HS-27A (cell line): Measurements from ENCODE around the gene CABYR.
"Not testable (repeated sequence)": the region's sequence is repeated elsewhere in the genome, so short reads cannot be mapped to it uniquely, and the experiment has no call there.

Source experiments
- DNase-seq: peaks from one replicate; pipeline ENCODE4 v3.0.0-alpha.2; 2012; ENCODE audit warnings: low read depth, missing footprints

The CABYR gene

GRCh38 chr18:24128700-24129099, 10.2 kb upstream of the CABYR start:
- DNase-seq = no peak

- no peak for DNase-seq
These were observed 8.4 kb upstream of the CABYR start for GRCh38 chr18:24130494-24130893.

GRCh38 chr18:24136967-24137373, 1.9 kb upstream of the CABYR start:
- DNase-seq = no peak

GRCh38 chr18:24138409-24138788, 463 bp upstream of the CABYR start:
- DNase-seq = no peak

- no peak for DNase-seq
These were observed 1.8 kb downstream of the CABYR start for GRCh38 chr18:24140697-24141096.

- DNase-seq = no peak
These were observed 3.5 kb downstream of the CABYR start for GRCh38 chr18:24142376-24142775.

- DNase-seq = not testable (repeated sequence)
These were observed 10.7 kb downstream of the CABYR start for GRCh38 chr18:24149591-24149990.

- DNase-seq = no peak
These were observed 14.5 kb downstream of the CABYR start for GRCh38 chr18:24153397-24153796.

GRCh38 chr18:24157855-24158254, 19.0 kb downstream of the CABYR start:
- no peak for DNase-seq

GRCh38 chr18:24160086-24160485, 21.2 kb downstream of the CABYR start:
- DNase-seq = no peak

- no peak for DNase-seq
These were observed 22.4 kb downstream of the CABYR start for GRCh38 chr18:24161304-24161703.

GRCh38 chr18:24168496-24168895, 29.6 kb downstream of the CABYR start:
- no peak for DNase-seq

- DNase-seq = no peak
These were observed 31.5 kb downstream of the CABYR start for GRCh38 chr18:24170360-24170759.

GRCh38 chr18:24173997-24174396, 35.1 kb downstream of the CABYR start:
- no peak for DNase-seq

GRCh38 chr18:24176727-24177416, 38.0 kb downstream of the CABYR start:
- no peak for DNase-seq

GRCh38 chr18:24177499-24178133, 38.8 kb downstream of the CABYR start:
- no peak for DNase-seq

GRCh38 chr18:24180048-24180447, 41.2 kb downstream of the CABYR start:
- DNase-seq = no peak

- DNase-seq = no peak
These were observed 42.9 kb downstream of the CABYR start for GRCh38 chr18:24181806-24182205.

- DNase-seq = no peak
These were observed 46.9 kb downstream of the CABYR start for GRCh38 chr18:24185805-24186204.

- no peak for DNase-seq
These were observed 48.2 kb downstream of the CABYR start for GRCh38 chr18:24187049-24187448.

- no peak for DNase-seq
These were observed 48.8 kb downstream of the CABYR start for GRCh38 chr18:24187689-24188088.

- DNase-seq = no peak
These were observed 49.3 kb downstream of the CABYR start for GRCh38 chr18:24188120-24188519.

GRCh38 chr18:24189007-24189528, 50.2 kb downstream of the CABYR start:
- no peak for DNase-seq
